Stomach smooth muscle (tissue), 2 donors: ENCODE data around the gene YES1.

Experiments
- H3K27ac ChIP-seq: one replicate; pipeline ENCODE4 v1.7.0; 2013; ENCODE audit warnings: mild to moderate bottlenecking, low read length, inconsistent platforms
- H3K27me3 ChIP-seq, 2 donors: one replicate each; pipeline ENCODE4 v1.7.0; 2013; ENCODE audit warnings: low read length in 2 of 2; ENCODE audit not compliant: insufficient read depth in 2 of 2, control insufficient read depth in 1 of 2
- H3K36me3 ChIP-seq, 2 donors: one replicate each; pipeline ENCODE4 v1.7.0; 2013; ENCODE audit warnings: low read length in 2 of 2; ENCODE audit not compliant: control insufficient read depth in 2 of 2, insufficient read depth in 2 of 2
- H3K4me1 ChIP-seq: one replicate; pipeline ENCODE4 v1.7.0; 2013; ENCODE audit warnings: low read length; ENCODE audit not compliant: control insufficient read depth, insufficient read depth
- H3K4me3 ChIP-seq, 2 donors: one replicate each; pipeline ENCODE4 v1.7.0; 2013; ENCODE audit warnings: low read length in 2 of 2
- H3K9ac ChIP-seq, 2 donors: one replicate each; pipeline ENCODE4 v1.7.0; 2013; ENCODE audit warnings: low read length in 2 of 2, mild to moderate bottlenecking in 1 of 2
- H3K9me3 ChIP-seq, 2 donors: one replicate each; pipeline ENCODE4 v1.7.0; 2013; ENCODE audit warnings: low read length in 2 of 2; ENCODE audit not compliant: control insufficient read depth in 2 of 2
- donor health status: healthy.
- donor health status: Pancreatic carcinoma.

YES1 gene

GRCh38 chr18:811892-812375 lies at the start of gene YES1:
Gene YES1, minus strand, starts transcription at chr18:812242. Its CDS starts 55,415 bp downstream, at chr18:756827.
- Histone ChIP-seq H3K36me3 (no peaks in the 10 kb centered on the region), H3K27me3 (no peaks in the 10 kb centered on the region), H3K4me1 (peaks cover 9% of the 10 kb centered on the region), H3K9me3 (no peaks in the 10 kb centered on the region), H3K27ac (peak within 1 kb of the TSS; percentile 83), H3K9ac (peak within 1 kb of the TSS; percentile 81 to 83), H3K4me3 (peak within 1 kb of the TSS; percentile 62 to 93)

DNA sequence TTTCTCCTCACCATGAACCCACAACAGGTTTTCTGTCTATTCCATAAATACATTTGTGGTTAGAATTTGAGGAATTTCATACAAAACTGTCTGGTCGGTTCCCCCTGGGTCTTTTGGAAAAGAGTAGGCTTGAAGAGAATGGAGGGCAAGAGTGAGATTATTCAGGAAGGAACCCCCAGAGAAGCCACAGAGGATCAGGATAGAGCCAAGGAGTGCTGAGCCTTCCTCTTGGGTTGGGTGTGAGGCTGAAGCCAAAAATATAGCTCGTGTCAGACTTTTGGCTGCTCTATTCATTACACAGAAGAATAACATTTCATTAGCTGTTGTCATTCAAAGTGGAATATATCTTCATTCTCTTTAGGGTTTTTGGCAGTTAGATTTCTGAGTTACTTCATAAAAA lies 45.9 kb upstream of the YES1 start:
- Histone ChIP-seq H3K4me1 (no peaks in the 10 kb centered on the region), H3K4me3 (no peak overlapping the region), H3K9ac (no peak overlapping the region), H3K9me3 (no peaks in the 10 kb centered on the region), H3K27me3 (peaks cover 0 to 2% of the 10 kb centered on the region in 2 donors), H3K36me3 (no peaks in the 10 kb centered on the region), H3K27ac (no peak overlapping the region)

GRCh38 chr18:853471-853870 lies 41.4 kb upstream of the YES1 start:
- Histone ChIP-seq H3K4me3 (no peak overlapping the region), H3K9me3 (no peaks in the 10 kb centered on the region), H3K27ac (no peak overlapping the region), H3K9ac (no peak overlapping the region), H3K4me1 (no peaks in the 10 kb centered on the region), H3K27me3 (peaks cover 0 to 2% of the 10 kb centered on the region in 2 donors), H3K36me3 (no peaks in the 10 kb centered on the region)

DNA sequence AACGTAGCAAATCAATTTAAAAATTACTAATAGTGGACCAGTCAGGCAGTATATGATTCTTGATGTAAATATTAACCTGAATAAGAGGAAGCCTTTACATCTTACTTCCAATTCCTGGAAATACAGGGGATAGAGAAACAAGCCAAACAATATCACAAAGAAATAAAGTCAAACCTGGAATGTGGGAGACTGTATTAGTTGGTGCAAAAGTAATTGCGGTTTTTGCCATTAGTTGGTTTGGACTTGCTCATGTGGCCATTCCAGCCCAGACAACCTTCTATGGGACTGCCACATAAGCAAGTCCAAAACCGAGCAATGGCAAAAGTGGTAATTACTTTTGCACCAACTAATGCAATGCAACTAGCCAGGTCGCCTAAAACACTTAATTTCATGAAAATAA lies 38.9 kb upstream of the YES1 start:
- H3K4me3 ChIP-seq: no peak overlapping the region
- H3K9ac ChIP-seq: no peak overlapping the region
- no peak overlapping the region for H3K27ac ChIP-seq
- peaks cover 0 to under 1% of the 10 kb centered on the region in 2 donors for H3K27me3 ChIP-seq
- H3K4me1 ChIP-seq: peaks cover 2% of the 10 kb centered on the region
- no peaks in the 10 kb centered on the region for H3K9me3 ChIP-seq
- no peaks in the 10 kb centered on the region for H3K36me3 ChIP-seq

DNA sequence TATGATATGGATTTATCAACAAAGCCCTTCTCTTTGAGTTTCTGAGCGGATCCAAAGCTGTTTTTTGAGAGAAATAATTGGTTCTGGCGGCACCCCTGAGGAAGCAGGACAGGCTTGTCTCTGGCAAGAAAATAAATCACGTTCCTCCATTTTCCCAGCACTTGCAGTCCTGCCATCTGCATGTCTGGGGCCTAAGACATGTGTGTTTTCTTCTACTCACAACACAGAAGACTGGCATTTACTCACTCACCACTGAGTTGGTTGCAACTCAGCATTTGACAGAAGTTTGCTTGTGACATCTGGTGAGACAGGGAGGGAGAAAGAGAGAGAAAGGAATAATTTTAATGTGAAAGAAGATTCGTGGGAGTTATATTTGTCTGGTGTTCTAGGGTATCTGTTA lies 37.0 kb upstream of the YES1 start:
- H3K36me3 ChIP-seq: no peaks in the 10 kb centered on the region
- no peak overlapping the region for H3K4me3 ChIP-seq
- H3K27me3 ChIP-seq: no peaks in the 10 kb centered on the region
- H3K4me1 ChIP-seq: peaks cover 2% of the 10 kb centered on the region
- H3K27ac ChIP-seq: no peak overlapping the region
- H3K9me3 ChIP-seq: no peaks in the 10 kb centered on the region
- no peak overlapping the region for H3K9ac ChIP-seq

GRCh38 chr18:848062-848861 lies 36.2 kb upstream of the YES1 start:
- peaks cover 2% of the 10 kb centered on the region for H3K4me1 ChIP-seq
- H3K27ac ChIP-seq: no peak overlapping the region

DNA sequence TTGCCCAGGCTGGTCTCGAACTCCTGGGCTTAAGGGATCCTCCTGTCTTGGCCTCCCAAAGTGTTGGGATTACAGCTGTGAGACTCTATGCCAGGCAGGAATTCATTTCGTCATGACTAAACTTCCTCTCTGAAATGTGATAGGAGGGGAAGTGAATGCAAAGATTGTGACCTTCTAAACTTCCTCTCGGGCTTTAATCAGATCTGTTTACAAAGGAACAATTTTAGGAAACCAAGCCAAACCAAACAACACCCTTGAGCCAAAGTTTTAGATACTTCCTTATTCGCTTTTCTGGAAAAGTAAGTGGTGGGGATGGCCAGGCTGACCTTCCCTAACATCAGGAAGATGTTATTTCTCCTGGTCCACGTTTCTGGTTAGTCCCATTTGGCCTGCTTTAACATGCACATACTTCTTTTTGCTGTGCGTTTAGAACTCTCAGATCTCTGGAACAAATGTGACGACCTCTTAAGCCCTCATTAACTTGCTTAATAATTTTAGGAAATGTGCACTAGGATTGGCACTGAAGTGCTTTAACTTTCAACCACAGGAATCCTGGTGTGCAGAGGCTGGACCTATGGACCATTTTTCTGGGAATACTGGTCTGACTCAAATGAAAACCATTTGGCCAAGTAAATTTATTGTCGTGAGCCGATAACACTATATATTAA lies 33.2 kb upstream of the YES1 start:
- H3K36me3 ChIP-seq: no peaks in the 10 kb centered on the region
- no peaks in the 10 kb centered on the region for H3K27me3 ChIP-seq
- peaks cover 2% of the 10 kb centered on the region for H3K4me1 ChIP-seq
- H3K4me3 ChIP-seq: no peak overlapping the region
- H3K9ac ChIP-seq: no peak overlapping the region
- no peaks in the 10 kb centered on the region for H3K9me3 ChIP-seq
- no peak overlapping the region for H3K27ac ChIP-seq

More at GRCh38 chr18:848062-848861, 36.2 kb upstream of the YES1 start:
- Histone ChIP-seq H3K36me3 (no peaks in the 10 kb centered on the region), H3K9ac (no peak overlapping the region), H3K4me3 (no peak overlapping the region), H3K9me3 (no peaks in the 10 kb centered on the region), H3K27me3 (no peaks in the 10 kb centered on the region)

- H3K27me3 ChIP-seq: no peaks in the 10 kb centered on the region
- H3K36me3 ChIP-seq: no peaks in the 10 kb centered on the region
- H3K4me3 ChIP-seq: no peak overlapping the region
- no peak overlapping the region for H3K27ac ChIP-seq
- H3K9ac ChIP-seq: no peak overlapping the region
- no peaks in the 10 kb centered on the region for H3K9me3 ChIP-seq
- no peaks in the 10 kb centered on the region for H3K4me1 ChIP-seq
These were observed 29.8 kb upstream of the YES1 start for GRCh38 chr18:841647-842370.

DNA sequence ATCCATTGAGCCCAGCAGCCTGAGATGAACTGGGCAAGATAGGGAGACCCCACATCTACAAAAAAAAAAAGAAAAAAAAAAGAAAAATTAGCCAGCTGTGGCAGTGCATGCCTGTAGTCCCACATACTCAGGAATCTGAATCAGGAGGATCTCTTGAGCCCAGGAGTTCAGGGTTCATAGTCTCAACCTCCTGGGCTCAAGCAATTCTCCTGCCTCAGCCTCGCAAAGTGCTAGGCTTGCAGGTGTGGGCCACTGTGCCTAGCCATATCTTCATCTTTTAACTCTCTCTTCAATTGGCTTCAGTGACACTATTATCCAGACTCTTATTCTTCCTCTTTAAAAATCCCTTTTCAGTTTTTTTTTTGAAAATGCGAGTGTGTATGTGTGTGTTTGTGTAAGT lies 28.5 kb upstream of the YES1 start:
- no peaks in the 10 kb centered on the region for H3K27me3 ChIP-seq
- H3K4me3 ChIP-seq: no peak overlapping the region
- no peaks in the 10 kb centered on the region for H3K4me1 ChIP-seq
- no peak overlapping the region for H3K9ac ChIP-seq
- H3K9me3 ChIP-seq: no peaks in the 10 kb centered on the region
- no peak overlapping the region for H3K27ac ChIP-seq
- no peaks in the 10 kb centered on the region for H3K36me3 ChIP-seq

- no peaks in the 10 kb centered on the region for H3K9me3 ChIP-seq
- H3K4me3 ChIP-seq: no peak overlapping the region
- no peaks in the 10 kb centered on the region for H3K36me3 ChIP-seq
- H3K9ac ChIP-seq: no peak overlapping the region
- no peaks in the 10 kb centered on the region for H3K4me1 ChIP-seq
- H3K27ac ChIP-seq: no peak overlapping the region
- no peaks in the 10 kb centered on the region for H3K27me3 ChIP-seq
These were observed 28.0 kb upstream of the YES1 start for GRCh38 chr18:840023-840408.
